ENCODE measurements around the gene NPC2. TPM values are rescaled to one million over a fixed set of nuclear protein-coding genes. Genes with fewer than 3 reads are reported as not detected.

NPC2 gene
- polyA plus RNA-seq, 4 donors = 350 to 360 (median 355) TPM

GRCh38 chr14:74503938-74504335 lies 10.8 kb upstream of the NPC2 start:
- DNase-seq (ENCODE audit: low read depth in 4 of 4, low spot score in 3 of 4) = no peak

- no peak for DNase-seq (ENCODE audit: low read depth in 4 of 4, low spot score in 3 of 4)
These were observed 10.3 kb upstream of the NPC2 start for GRCh38 chr14:74503291-74503937.

GRCh38 chr14:74502236-74503019 lies 9.3 kb upstream of the NPC2 start:
- DNase-seq (ENCODE audit: low read depth in 4 of 4, low spot score in 3 of 4) = peak in 1 of 4 donors; percentile 34

- no peak for DNase-seq (ENCODE audit: low read depth in 4 of 4, low spot score in 3 of 4)
These were observed 8.6 kb upstream of the NPC2 start for GRCh38 chr14:74501691-74502090.

GRCh38 chr14:74501135-74501614 lies 8.1 kb upstream of the NPC2 start:
- peak; percentile 72 to 83 (median 78) for DNase-seq (ENCODE audit: low read depth in 4 of 4, low spot score in 3 of 4)

GRCh38 chr14:74500417-74501134 lies 7.5 kb upstream of the NPC2 start:
- DNase-seq (ENCODE audit: low read depth in 4 of 4, low spot score in 3 of 4) = no peak

GRCh38 chr14:74495356-74495755 lies 2.3 kb upstream of the NPC2 start:
- no peak for DNase-seq (ENCODE audit: low read depth in 4 of 4, low spot score in 3 of 4)

GRCh38 chr14:74493343-74494261 lies 497 bp upstream of the NPC2 start, which contains the start of gene ISCA2:
TSS of gene ISCA2 (plus strand) at chr14:74493765. CDS start at chr14:74493775, 10 bp downstream.
- DNase-seq (ENCODE audit: low read depth in 4 of 4, low spot score in 3 of 4) = peak; percentile 94 to 98 (median 97)

GRCh38 chr14:74491956-74492775 lies 939 bp downstream of the NPC2 start:
- peak in 1 of 4 donors; percentile 17 for DNase-seq (ENCODE audit: low read depth in 4 of 4, low spot score in 3 of 4)

- DNase-seq (ENCODE audit: low read depth in 4 of 4, low spot score in 3 of 4) = no peak
These were observed 2.6 kb downstream of the NPC2 start for GRCh38 chr14:74490486-74490885.

GRCh38 chr14:74488786-74489397 lies 4.2 kb downstream of the NPC2 start:
- no peak for DNase-seq (ENCODE audit: low read depth in 4 of 4, low spot score in 3 of 4)

- DNase-seq (ENCODE audit: low read depth in 4 of 4, low spot score in 3 of 4) = no peak
These were observed 6.9 kb downstream of the NPC2 start for GRCh38 chr14:74486164-74486563.

GRCh38 chr14:74483321-74483720 lies 9.8 kb downstream of the NPC2 start:
- no peak for DNase-seq (ENCODE audit: low read depth in 4 of 4, low spot score in 3 of 4)

GRCh38 chr14:74482571-74482970 lies 10.5 kb downstream of the NPC2 start:
- no peak for DNase-seq (ENCODE audit: low read depth in 4 of 4, low spot score in 3 of 4)

- no peak for DNase-seq (ENCODE audit: low read depth in 4 of 4, low spot score in 3 of 4)
These were observed 13.1 kb downstream of the NPC2 start for GRCh38 chr14:74480046-74480445.

GRCh38 chr14:74478996-74479635 lies 14.0 kb downstream of the NPC2 start:
- DNase-seq (ENCODE audit: low read depth in 4 of 4, low spot score in 3 of 4) = peak in 1 of 4 donors; percentile 17

GRCh38 chr14:74476607-74477006 lies 16.5 kb downstream of the NPC2 start:
- DNase-seq (ENCODE audit: low read depth in 4 of 4, low spot score in 3 of 4) = no peak

GRCh38 chr14:74476107-74476506 lies 17.0 kb downstream of the NPC2 start:
- no peak for DNase-seq (ENCODE audit: low read depth in 4 of 4, low spot score in 3 of 4)

Data from right renal pelvis (tissue), 4 donors.